Measurements from ENCODE around the gene SERPINF2. TPM values are rescaled to one million over a fixed set of nuclear protein-coding genes. Genes with fewer than 3 reads are reported as not detected.
"Not testable (repeated sequence)": the region's sequence is repeated elsewhere in the genome, so short reads cannot be mapped to it uniquely, and the experiment has no call there.

The SERPINF2 gene
- polyA plus RNA-seq (ENCODE audit: insufficient read length in 4 of 4) = 100 to 1,000 TPM in 1 of 4 donors, 10 to 100 TPM in 3; 81.8 to 134 (median 92.8) TPM

DNA sequence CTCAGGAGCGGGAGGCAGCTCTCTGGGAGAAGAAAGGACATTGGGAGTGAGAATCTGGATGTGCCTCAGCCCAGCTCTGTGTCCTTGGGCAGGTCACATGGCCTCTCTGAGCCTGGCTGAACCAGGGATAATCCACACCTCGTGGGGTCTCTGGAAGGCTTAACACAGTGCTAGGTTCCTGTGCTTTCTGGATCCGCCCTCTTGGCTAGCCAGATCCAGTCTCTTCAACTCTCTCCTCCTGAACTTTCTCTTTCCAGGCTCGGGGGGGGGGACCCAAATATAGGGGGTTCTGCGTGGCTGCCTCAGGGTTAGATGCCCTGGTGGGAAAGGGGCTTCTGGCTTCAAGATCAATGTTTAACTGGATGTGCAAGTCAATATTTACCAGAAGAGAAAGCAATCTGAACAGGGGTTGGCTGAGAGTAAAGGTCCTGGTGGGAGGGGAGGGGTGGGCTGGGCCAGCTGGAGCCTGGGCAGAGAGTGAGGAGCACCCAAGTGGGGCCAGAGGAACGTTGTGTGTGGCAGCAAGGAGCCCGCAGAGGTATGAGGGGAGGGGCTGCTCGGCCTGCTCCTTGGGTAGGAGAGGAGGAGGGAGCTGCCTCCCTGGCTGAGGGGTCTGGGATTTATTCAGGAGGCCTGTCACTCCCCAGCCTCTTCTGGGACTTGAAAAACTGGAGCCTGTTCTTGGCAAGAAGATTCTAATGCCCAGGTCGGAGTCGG is at the start of gene SERPINF2:
Gene SERPINF2, plus strand, starts transcription at position 501 of the 717 bp plus-strand sequence. CDS start 2,125 bp downstream, outside the sequence.
- DNase-seq (ENCODE audit: low read depth in 4 of 4, low spot score in 3 of 4) = peak in 3 of 4 donors; percentile 50 to 65 (median 64)

DNA sequence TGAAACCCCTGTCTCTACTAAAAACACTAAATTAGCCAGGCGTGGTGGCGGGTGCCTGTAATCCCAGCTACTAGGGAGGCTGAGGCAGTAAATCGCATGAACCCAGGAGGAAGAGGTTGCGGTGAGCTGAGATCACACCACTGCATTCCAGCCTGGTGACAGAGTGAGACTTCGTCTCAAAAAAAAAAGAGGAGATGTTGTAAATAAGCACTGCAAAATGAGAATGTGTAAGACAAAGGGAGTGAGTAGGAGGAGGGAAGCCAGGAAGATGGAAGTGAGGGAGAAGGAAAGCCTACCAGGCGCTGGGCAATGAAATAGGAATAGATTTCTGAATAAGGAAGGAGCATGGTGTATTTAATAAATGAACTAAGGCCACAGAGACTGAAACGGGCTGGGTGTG is 49.3 kb upstream of the SERPINF2 start:
- no peak for DNase-seq (ENCODE audit: low read depth in 4 of 4, low spot score in 3 of 4)

DNA sequence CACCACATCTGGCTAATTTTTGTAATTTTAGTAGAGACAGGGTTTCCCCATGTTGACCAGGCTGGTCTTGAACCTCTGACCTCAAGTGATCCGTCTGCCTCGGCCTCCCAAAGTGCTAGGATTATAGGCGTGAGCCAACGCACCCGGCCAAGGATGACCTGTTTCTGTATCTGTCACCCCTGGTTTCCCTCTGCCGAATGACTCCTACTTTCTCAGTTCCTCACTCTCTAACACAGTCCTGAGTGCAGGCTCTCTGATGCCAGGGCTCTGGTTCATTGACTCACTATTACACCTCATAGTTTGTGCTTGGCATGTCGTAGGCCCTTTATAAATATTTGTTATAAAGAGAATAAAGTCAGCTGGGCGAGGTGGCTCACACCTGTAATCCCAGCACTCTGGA is 47.3 kb upstream of the SERPINF2 start:
- DNase-seq (ENCODE audit: low read depth in 4 of 4, low spot score in 3 of 4) = no peak

DNA sequence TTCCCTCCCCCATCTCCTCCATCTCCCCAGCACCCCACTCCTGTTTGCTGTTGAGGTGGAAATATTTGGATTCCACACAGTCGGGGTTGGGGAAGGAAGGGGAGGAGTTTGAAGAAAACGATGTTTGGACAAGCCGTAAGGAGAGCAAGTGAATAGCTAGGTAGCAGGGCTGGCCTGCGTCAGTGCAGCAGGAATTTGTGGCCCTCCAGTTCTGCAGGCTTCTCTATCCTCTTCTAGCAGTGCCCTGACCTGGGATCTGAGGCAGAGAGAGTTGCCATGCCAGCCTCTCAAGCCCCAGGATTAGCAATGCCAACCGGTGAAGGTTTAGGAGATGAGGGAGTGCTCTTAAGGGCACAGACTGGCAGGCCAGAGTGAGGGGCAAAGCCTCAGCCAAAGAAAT is 45.0 kb upstream of the SERPINF2 start:
- no peak for DNase-seq (ENCODE audit: low read depth in 4 of 4, low spot score in 3 of 4)

DNA sequence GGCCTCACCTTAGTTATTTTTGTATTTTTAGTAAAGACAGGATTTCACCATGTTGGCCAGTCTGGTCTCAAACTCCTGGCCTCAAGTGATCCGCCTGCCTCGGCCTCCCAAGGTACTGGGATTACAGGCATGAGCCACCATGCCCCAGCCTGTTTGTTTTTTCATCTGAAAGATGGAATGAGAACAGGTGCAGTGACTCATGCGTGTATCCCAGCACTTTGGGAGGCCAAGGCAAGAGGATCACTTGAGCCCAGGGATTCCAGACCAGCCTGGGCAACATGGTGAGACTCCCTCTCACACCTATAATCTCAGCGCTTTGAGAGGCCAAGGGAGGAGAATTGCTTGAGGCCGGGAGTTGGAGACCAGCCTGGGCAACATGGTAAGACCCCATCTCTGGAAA is 42.8 kb upstream of the SERPINF2 start:
- not testable (repeated sequence) for DNase-seq (ENCODE audit: low read depth in 4 of 4, low spot score in 3 of 4)

DNA sequence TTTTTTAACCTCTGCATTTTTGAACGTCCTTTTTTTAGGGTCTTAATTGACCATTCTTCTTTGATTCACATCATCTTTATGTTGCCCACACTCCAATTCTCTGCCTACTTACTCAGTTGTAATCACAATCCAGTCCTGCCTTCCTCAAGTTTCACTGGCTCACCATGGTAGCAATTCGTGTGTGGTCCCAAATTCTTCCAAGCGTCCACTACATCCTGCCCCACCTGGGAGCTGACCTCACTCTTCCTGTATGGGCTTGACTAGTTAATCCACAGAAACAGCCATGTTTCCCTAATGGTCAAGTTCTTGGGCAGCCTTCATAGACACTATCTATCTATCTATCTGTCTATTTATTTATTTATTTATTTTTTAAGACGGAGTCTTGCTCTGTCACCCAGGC is 39.6 kb upstream of the SERPINF2 start:
- no peak for DNase-seq (ENCODE audit: low read depth in 4 of 4, low spot score in 3 of 4)

DNA sequence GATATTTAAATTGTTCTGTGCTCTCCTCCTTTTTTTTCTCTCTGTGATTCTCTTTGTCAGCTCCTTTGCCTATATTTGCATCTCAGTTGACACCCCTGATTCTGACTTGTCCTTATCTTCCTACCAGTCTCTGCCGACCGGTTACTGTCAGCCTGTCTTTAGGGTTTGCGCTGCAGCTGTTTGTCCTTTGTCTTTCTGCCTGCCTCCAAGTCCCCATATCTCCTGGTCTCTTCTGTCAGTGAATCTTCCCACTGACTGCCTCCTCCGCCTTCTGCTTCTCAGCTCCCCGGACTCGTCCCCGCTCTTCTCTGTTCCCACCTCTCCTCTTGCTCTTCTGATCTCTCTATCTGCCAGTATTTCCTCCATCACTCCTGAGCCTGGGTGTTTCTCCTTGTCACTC is 37.7 kb upstream of the SERPINF2 start:
- DNase-seq (ENCODE audit: low read depth in 4 of 4, low spot score in 3 of 4) = no peak

DNA sequence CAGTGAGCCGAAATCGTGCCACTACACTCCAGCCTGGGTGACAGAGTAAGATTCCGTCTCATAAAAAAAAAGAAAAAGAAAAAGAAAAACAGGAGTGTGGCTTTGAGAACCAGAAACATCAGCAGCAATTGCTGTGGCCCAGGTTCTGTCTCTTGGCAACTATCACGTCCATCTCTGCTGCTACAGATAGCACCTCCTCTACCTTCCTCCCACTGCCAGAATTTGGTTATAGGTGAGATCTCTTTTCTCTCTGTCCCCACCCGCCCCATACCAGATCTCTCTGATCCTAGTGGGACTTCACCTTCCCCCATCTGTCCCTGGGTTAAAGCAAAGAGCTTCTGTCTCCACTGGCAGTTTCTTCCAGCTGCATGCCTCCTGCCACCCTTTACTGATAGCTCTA is 35.6 kb upstream of the SERPINF2 start:
- no peak for DNase-seq (ENCODE audit: low read depth in 4 of 4, low spot score in 3 of 4)

DNA sequence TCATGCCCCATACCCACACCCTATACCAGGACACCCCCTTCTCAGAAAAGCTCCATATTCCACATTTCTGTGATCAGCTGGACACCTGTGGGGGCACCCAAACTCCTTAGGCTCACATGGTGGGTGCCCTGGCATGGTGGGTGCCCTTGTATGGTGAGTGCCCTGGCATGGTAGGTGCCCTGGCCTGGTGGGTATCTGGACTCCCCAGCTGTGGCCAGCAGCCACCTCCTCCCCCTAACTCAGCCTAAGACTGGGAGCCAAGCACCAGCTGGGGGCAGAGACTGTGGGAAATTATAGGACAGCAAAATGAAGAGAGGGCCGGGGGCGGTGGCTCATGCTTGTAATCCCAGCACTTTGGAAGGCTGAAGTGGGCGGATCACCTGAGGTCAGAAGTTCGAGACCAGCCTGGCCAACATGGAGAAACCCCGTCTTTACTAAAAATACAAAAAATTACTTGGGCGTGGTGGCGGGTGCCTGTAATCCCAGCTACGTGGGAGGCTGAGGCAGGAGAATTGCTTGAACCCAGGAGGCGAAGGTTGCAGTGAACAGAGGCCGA is 33.8 kb upstream of the SERPINF2 start:
- DNase-seq (ENCODE audit: low read depth in 4 of 4, low spot score in 3 of 4) = not testable (repeated sequence)

DNA sequence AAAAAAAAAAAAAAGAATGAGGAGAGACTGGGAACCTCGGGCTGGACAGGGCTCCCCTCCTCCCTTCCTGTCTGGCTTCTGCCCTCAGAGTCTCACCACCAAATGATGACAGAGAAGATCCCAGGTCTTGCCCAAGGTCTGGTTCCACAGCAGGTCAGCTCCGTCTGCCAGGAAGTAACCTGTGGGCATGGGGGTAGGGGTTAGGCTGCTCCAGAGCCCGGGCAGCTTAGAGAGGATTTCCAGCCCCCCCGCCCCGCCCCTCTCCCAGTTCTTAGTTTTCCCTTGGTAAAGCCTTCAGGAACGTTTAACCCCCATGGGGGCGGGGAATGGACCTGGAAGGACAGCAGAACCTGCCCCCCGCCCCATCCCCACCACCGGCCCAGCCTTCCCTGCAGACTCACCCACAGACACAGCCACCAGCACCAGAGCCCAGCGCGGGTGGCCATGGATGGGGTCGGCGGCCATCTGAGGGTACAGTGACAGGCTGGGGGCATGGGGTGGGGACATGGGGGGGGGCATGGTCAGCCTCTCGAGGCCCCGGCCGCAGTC is 33.2 kb upstream of the SERPINF2 start:
- DNase-seq (ENCODE audit: low read depth in 4 of 4, low spot score in 3 of 4) = no peak

DNA sequence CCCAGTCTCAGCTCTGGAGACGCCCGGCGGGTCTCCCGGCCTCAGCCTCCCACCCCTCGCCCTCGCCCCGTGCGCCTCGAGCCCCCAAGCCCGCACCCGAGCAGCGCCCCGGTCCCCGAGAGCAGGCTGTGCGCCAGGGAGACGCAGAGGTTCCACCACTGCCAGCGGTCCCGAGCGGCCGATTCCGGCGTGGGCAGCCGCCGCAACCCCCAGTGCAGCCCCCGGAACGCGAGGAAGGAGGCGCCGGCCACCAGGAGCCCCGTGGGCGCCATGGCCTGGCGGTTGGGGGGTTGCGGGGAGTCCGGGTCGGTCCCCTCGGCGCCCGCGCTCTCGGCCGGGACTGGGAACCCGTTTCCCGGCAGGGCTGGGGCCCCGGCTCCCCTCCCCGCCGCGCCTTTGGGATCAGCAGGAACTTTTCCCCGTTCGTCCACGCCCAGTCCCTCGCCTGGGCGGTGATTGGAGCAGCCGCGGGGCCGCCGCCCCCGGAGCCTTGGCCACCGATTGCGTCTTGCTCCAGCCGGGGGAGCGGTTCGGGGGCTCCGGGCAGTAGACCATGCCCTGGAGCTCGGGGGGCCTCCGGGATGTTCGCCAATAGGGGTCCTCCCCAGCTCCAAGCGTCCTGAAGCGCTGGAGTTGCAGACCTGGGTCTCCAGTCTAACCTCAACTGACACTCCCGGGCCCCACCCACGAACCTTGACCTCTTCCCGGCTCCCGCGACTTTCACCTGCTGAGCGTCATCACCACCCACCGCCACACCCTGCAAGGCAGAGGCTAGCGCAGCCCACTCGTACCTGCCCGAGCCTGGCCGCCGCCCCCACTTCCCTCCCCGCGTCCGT is 32.5 kb upstream of the SERPINF2 start, which contains the start of gene TLCD2:
Gene TLCD2, minus strand, starts transcription at position 407 of the 836 bp plus-strand sequence. Its CDS starts 135 bp downstream, at position 272.
- DNase-seq (ENCODE audit: low read depth in 4 of 4, low spot score in 3 of 4) = no peak

DNA sequence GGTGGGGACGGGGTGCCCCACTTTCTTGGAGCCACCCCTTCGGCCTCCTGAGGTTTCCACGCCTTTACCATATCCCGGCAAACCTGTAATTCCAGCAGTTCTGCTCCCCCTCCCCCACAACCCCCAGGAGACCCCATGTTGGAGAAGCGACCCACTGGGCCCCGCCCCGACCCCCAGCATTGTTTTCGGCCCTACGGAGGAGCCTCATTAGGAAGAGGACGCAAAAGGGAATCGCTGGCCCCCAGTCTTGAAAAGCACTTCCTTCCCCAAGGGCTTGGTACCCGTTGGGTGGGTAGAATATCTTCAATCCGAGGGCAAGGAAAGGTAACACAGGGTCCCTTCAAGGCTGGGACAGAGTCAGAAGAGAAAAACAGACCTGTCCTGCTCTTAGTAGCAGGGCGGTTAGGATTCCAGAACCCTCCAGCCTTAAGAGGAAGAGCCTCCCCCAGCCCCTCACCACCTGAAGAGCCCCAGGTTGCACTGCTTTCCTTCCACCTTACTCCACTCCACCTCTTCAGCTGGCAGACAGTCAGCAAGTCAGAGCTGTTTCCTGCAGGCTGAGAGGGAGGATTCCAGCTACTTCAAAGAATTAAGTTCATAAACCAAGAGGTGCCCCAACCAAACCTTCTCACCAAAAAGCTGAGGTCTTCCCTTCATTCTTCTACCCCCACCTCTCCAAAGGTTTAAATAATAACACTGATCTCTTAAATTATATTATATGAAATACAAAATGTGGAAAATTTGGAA is 31.7 kb upstream of the SERPINF2 start:
- DNase-seq (ENCODE audit: low read depth in 4 of 4, low spot score in 3 of 4) = no peak

DNA sequence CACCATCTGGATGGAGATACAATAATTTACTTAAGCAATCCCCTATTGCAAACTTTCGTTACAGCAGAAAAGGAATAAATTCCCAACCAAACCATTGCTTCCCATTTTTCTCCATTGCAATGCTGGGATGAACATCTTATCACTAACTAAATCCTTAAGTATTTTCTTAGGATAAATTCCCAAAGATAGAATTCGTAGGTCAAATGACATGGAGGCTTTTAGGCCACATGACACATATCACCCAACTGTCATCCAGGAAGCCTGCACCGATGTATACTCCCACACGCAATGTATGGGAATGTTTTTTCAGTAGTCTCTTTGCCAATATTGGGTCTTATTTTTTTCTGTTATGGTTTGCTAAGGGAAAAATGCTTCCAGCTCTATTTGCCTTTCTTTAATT is 30.9 kb upstream of the SERPINF2 start:
- no peak for DNase-seq (ENCODE audit: low read depth in 4 of 4, low spot score in 3 of 4)

DNA sequence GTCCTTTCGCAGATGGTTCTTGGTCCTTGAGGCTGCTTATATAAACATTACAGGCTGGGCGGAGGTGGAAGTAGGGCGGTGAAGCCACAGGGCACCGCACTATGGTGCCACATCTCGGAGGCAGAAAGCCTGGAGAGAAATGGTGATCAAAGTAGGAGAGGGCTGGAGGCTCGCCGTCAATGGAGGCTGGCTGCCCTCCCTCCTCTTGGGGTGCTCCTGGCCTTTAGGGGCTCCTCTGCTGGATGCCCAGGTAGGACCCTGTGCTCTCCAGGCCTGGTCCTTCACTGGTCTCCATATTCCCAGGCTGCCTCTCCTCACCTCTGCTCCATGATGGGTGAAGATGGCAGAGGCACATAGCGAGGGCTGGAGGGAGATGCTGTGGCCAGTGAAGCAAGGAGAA is 30.4 kb upstream of the SERPINF2 start:
- DNase-seq (ENCODE audit: low read depth in 4 of 4, low spot score in 3 of 4) = no peak

DNA sequence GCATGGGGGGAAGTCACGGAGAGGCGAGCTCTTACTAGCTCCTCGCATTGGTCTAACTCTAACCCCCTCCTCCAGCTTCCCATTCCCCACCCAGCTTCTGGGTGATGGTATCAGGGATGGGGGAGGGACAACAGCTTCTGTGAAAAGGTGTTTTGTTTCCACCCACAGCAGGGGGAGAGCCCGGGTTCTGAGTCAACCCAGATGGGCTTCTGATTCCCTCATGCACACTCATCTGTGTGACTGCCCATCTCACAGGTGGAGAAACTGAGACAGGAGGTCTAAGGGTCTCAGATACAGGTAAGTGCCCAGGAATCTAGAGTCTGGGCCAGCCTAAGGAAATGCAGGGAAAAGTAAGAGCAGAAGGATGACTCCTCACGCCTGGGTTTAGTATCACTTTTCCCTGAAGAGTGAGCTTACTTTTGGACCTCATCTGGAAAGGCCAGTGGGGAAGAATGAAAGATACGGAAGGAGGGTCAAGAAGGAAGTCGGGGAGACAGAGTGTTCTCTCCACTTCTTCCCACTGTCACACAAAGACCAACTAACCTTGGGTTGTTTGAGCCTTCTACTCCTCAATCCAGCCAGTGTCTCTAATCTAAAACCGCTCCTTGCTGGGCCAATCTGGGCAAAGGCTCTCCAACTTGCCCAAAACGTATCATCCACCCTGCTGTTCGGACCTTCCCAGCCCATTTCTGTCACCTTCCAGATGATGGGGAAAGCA is 29.4 kb upstream of the SERPINF2 start:
- DNase-seq (ENCODE audit: low read depth in 4 of 4, low spot score in 3 of 4) = no peak

DNA sequence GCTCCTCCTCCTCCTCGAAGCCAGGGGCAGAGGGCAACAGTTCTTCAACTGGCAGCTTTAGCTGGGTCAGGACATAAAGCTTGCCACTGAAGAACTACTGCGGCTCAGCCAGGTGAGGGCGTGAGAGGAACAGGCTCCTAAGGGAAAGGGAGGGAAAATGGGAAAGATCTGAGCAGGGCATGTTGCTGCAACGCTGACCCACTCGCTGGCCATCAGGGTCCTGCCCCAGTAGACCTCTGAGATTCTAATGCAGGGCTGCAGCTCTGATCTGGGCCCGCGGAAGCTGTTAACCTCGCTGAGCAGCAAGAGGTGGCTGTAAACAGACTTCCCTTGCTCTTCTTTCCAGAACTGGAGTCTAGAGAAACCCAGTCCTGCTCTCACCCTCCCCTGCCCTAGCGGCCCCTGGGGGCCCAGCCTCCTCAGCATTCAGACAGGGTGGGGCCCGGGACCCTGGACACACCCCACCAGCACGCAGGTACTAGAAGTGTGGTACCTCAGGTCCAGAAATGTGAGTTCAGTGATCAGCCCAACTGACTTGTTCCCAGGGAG is 28.7 kb upstream of the SERPINF2 start:
- no peak for DNase-seq (ENCODE audit: low read depth in 4 of 4, low spot score in 3 of 4)

DNA sequence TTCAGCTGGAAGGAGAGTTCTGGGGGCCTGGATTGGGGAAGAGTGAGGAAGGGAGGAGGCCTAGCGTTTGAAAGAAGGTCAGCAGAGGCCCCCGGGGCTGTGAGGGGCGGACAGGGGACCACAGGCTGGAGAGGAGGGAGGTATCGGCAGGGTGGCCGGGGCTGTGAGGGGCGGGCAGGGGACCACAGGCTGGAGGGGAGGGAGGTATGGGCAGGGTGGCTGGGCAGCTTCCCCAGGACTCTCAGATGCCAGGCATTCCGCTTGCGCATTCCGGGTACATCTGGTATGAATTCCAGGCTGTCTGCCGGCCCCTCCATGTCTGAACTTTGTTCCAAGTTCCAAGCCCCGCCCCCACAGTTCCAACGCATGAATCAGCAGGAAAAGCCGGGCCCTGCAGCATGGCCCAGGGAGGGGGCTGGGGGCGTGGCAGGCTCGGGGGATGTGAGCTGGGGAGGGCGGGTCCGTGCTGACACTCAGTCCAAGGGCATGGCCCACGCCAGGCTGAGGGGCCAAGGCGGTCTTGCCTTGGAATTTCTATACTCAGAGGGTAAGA is 28.2 kb upstream of the SERPINF2 start:
- peak in 3 of 4 donors; percentile 85 to 89 (median 88) for DNase-seq (ENCODE audit: low read depth in 4 of 4, low spot score in 3 of 4)

DNA sequence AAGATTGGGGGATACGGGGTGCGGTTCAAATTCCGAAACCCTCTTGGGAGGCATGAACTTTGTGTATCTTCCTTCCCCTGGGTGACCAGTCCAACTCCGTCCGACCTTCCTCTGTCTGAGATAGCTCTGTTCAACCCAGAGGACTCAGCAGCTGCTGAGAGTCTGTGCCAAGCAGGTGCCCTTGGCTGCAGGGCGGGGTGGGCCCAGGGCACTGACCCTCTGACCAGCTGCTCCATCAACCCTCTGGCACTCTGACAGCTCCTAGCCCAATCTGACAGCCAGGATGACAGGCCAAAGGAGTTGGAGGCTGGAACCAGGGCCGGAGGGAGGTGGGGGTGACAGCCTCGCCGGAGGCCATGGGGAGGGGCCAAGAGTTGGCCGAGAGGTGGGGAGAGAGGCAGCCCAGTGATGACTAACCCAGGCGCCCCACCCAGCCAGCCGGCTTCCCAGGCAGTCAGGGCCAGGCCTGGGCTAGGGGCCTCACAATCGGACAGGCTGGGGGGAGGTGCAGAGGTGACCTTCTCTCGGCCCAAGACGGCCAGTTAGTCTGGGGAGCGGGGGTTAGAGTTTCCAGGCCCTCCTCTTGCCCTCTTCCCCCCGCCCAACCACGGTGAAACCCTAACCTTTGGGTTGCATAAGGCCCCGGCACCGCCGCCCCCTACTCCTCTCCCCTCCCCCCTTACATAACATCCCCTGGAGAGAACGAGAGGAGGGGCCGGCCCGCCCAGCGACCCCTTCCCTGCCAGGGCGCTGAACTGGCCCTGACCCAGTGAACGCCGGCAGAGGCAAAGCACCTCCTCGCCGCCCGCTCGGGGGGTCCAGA is 27.5 kb upstream of the SERPINF2 start:
- DNase-seq (ENCODE audit: low read depth in 4 of 4, low spot score in 3 of 4) = no peak

DNA sequence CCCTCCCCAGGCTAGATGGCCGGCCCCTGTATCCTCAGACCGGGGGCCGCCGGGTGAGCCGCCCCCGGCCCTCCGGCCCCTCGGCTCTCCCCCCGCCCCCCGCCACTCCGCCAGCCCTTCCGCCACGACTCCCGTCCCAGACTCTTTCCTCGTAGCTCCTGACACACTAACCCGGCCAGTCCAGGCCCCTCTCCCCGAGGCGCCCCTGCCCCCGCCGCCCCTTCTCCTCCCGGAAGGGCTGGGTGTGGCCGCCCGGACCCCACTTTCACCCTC is 26.9 kb upstream of the SERPINF2 start:
- DNase-seq (ENCODE audit: low read depth in 4 of 4, low spot score in 3 of 4) = no peak

Measured in right renal pelvis (tissue), 4 donors.